CD1c-positive myeloid dendritic cell (primary cell): Measurements from ENCODE around the gene ANKK1.

ENCODE experiments used
- DNase-seq: peaks from one replicate; pipeline ENCODE4 v3.0.0-alpha.2; 2016; ENCODE audit errors: extremely low spot score

The ANKK1 gene, protein sequence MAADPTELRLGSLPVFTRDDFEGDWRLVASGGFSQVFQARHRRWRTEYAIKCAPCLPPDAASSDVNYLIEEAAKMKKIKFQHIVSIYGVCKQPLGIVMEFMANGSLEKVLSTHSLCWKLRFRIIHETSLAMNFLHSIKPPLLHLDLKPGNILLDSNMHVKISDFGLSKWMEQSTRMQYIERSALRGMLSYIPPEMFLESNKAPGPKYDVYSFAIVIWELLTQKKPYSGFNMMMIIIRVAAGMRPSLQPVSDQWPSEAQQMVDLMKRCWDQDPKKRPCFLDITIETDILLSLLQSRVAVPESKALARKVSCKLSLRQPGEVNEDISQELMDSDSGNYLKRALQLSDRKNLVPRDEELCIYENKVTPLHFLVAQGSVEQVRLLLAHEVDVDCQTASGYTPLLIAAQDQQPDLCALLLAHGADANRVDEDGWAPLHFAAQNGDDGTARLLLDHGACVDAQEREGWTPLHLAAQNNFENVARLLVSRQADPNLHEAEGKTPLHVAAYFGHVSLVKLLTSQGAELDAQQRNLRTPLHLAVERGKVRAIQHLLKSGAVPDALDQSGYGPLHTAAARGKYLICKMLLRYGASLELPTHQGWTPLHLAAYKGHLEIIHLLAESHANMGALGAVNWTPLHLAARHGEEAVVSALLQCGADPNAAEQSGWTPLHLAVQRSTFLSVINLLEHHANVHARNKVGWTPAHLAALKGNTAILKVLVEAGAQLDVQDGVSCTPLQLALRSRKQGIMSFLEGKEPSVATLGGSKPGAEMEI

DNA sequence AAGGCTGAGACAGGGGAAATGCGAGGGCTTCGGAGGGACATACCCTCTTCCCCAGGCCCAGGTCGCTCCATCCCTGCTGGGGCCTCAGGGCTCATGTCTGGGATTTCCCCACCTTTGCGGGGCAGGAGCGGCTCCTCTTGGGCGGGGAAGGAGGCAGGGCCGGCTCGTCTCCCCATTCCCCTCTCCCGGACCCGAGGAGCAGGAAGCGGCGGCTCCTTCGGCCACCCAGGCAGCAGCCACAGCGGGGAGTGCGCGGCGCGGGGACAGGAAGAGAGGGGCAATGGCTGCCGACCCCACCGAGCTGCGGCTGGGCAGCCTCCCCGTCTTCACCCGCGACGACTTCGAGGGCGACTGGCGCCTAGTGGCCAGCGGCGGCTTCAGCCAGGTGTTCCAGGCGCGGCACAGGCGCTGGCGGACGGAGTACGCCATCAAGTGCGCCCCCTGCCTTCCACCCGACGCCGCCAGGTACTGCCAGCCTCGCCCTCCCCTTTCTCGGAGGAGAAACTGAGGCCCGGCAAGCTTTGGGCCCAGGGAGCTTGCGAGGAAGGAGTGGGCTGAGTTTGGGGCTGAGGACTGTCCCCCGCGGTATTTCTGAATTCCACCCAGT lies at the start of gene ANKK1:
Gene ANKK1 (plus strand): TSS at position 175 of the 607 bp plus-strand sequence. CDS start 106 bp downstream, at position 281.
- DNase-seq: no peak

DNA sequence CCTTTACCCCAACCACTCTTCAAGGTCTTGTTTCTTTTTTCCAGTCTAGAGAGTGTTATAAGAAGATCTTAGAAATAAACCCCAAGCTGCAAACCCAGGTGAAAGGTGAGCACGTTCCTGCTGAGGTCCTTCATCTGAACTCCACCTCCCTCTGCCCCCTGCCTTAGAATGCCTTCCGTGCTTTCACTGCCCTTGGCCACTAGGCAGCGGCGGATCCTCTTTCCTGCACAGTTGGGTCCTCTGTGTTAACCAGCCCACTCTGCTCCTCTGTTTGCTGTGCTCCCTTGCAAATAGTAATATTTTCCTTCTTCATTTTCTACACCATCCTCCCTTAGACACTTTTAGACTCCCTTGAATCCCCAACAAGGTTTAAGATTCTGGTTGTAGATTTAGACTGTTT lies 48.8 kb upstream of the ANKK1 start:
- DNase-seq: no peak

DNA sequence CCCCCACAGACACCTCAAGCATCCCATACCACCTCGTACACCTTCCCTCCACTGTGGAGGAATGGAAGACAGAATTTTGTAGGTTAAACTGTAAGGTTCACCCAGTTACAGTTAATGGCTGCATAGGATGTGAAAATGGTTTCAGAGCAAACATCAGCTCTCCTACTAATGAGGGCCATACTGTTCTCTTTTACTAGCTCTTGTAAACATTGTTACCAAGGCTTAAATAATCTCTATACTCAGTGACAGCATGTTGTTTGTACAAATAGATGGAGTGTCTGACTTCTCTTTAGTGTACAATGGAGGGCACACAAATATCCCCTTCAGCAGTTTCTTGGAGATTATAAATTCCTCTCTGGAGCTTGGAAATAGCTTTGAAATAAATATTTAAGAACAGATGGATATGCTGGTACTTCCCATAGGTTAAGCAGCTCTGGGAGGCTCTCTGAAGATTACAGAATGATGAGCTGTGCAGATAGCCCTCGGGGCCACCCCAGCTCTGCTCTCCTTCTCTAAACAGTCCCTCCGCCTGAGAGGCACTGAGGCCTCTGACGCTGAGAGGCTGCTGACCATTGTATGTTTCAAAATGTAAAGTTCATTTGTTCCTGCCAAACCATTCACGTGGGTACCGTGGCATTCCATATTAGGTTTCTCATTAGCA lies 47.5 kb upstream of the ANKK1 start:
- no peak for DNase-seq

DNA sequence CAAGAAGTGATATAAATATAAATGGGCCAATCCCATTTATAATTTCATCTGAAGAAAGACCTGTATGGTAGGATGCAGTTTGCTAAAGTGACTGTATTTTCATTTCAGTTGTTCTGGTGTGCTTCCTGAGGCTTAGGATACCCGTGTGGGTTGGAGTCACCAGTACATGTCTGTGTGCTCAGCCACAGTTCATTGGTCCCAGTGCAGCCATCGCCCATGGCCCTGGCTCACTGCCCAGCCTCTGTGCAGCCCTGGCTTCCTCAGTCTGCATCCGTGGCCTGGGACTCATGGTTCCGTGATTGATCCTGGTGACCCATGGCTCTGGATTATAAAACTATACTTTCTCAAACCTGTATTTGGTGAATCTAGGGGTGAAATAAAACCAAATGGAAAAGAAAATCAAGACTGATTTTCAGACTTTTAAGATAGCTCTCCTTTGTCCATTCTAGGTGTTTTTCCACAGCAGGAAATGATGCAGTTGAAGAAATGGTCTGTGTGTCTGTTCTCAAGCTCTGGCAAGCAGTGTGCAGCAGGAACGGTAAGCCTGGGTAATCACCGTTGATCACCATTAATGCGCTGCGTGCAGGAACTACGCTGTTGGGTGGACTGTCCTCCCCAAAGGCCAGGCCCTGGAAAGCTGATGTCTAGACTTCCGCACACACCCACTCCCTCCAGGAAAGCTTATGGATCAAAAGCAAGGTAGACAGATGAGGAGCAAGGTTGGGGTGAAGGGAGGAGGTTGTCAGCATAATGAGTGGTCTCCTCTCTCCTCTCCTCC lies 46.0 kb upstream of the ANKK1 start:
- DNase-seq: no peak

DNA sequence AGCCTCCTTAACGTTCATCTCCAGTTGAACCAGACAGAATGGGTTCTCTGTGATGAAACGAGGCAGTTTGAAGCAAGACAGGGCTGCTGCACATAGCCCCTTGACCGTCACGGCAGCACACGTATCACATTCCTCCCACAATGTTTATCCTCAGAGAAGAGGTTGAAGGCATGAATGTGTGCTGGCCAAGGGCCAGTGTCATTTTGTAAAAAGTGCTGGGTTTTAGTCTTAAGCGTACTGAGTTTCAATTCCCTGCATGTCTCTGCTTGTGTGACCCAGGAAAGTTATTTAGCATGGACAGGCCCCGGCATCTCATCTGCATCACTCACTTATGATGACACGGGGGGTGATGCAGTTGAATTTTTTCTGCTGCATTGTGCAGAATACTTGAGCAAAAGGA lies 41.6 kb upstream of the ANKK1 start:
- no peak for DNase-seq

DNA sequence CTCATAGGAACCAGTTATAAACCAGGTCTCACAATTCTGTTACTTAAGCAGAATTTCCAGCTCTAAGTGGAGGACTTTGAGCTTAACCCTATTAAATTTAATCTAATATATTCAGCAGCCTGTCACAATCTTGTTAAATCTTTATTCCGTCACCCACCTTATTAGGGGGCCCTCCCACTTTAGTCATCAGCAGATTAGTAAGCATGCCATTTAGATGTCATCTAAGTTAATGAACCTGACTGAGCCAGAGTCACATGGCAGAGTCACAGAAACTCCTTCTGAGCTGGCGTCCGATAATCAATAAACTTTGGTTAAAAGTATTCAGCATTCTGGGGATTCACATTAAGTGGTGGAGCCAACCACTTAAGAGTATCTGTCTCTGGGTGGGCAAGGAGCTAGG lies 38.1 kb upstream of the ANKK1 start:
- no peak for DNase-seq

DNA sequence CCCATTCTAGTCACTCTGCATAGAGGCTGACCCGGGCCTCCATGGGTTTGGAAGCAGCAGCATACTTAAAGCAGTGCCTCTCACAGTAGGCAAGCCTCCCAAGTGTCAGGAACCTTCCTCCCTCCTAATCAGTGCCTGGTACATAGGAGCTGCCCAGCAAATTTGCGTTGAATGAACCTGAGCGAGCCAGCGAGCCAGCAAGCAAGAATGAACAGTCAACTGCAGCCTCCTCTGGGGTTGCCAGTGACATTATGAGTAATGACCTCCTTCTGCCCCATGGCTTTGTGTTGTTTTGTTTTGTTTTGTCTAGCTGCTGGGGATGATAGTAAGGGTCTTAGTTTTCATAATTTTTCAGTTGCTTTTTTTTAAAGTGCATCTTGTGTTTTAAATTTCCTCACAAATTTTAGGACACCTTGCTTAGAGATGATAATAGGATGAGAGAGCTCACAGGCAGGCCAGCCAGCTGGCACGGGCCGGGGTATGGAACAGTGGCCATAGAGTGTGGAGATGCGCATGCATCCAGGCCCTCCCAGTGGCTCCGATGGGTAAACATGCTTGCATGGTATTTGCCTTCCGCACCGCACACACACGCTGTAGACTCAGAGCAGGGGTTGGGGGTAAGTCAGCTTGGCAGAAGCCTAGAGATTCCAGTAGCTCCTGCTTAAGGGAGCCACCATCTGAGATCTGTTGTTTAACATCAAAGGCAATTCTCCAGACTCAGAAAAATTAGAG lies 37.1 kb upstream of the ANKK1 start:
- DNase-seq: no peak

DNA sequence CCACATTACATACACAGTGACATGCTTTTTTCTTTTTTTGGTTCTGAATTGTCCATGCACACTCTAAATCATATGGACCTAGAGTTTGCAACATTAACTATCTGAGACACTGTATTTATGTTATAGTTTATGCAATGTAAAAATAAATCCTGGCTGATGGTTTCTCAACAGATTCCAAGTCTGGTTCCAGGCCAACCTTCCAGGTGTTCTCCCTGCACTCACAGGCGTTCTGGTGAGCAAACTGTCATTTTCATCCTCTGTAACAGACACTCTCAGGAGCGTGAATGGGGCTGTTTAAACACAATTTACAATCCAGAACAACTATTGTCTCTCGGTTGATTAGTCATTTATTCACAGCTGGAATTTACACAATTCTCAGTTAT lies 36.5 kb upstream of the ANKK1 start:
- no peak for DNase-seq

DNA sequence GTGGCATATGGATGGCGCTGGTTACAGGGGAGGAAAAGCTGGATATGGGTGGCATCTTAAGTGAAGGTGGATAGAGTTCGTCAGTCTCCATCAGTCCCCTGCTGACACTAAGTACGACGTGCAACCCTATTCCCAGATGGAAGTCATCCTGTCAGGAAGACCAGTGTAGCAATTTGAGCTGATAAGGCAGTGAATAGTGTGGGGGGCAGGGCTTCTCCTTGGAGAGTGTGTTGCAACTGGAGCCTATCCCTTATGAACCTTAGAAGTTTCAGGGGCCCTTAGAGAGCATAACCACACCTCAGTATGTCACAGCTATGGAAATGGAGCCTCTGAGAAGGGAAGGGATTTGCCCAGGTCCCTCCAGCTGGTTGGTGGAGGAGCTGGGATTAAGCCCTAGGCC lies 36.1 kb upstream of the ANKK1 start:
- no peak for DNase-seq

DNA sequence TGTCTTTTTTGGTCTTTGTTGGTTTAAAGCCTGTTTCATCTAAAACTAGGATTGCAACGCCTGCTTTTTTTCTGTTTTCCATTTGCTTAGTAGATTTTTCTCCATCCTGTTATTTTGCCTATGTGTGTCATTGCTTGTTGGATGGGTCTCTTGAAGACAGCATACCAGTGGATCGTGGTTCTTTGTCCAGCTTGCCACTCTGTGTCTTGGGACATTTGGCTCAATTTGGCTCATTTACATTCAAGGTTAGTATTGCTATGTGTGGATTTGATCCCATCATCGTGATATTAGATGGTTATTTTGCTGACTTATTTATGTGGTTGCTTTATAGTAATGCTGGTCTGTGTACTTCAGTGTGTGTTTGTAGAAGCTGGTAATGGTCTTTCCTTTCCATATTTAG lies 31.4 kb upstream of the ANKK1 start:
- no peak for DNase-seq

DNA sequence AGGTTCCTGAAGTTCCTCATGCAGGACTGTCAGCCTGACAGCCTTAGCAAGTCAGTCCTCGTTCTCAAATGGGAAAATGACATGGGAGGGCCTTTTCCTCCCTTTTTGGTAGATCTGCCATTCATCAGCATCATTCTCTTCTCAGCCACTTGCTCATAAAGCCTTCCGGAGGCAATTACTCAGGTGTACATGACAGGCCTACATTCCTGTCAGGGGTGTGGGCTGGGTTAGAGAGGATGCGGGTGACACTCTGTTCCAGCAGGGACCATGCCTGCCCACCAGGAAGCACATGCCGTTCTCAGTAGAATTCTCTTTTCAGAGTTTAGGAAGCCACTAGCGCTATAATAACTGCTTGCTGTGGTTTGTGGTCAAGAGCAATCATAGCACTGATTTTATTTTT lies 24.2 kb upstream of the ANKK1 start:
- DNase-seq: no peak

DNA sequence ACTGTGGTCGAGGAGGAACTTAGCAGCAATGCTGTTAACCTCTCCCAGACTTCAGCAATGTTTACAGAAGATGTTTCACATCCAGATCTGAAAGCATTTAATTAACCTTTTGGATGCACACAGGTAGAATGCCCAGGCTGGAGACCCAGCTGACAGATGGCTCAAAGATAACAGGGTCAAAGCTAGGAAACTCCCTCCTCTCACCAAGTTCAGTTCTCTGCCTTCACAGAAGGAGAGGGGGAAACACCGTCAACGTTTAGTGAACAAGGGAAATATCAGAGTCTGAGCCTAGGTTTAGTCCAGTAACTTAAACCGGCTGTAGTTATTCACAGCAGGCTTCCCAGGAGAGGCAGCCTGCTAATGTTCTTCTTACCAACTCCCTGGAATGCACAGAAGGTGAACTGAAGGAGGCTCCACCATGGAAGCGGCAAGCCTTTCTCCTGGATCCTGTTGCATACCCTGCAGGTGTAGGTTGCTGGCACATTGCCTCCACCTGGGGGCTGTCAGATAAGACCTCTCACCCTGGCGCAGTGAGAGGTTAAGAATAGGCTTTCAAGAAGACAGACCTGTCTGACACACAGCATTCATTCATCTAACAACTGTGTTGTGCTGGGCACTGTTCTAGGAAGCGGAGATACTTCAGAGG lies 23.5 kb upstream of the ANKK1 start:
- no peak for DNase-seq

DNA sequence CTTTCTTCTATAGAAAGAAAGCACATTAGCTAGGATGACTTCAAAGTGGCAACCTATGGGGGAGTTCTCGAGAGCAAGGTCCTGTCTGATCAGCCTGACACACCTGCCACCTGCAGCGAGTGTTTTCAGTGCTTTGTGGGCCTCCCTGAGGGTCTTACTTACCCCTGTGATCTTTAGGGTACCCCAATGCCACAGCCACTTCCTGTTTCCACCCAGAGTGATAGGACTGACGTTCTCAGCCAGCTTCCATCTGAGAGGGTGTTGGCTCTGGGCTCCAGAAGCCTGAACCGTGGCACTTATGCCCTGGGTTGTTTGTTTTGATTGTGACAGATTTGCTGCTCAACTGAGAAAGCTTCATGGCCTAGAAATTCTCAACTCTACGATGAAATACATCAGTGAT lies 21.7 kb upstream of the ANKK1 start:
- no peak for DNase-seq

DNA sequence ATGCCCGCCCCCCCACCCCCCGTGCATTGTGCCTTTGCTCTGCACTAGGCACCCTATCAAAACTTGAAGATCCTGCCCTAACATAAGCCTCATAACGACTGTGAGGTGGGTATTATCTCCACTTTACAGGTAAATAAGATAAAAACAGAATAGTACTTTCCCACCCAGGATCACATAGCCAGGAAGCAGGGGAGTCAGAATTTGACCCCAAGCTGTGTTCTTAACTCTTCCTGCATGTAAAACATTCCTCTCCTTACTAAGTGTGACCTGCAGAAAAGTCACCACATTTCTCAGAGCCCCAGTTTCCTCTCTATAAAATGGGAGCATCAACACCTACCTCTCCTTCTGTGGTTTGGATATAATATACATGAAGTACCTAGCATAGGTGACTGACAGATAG lies 18.2 kb upstream of the ANKK1 start:
- DNase-seq: no peak

DNA sequence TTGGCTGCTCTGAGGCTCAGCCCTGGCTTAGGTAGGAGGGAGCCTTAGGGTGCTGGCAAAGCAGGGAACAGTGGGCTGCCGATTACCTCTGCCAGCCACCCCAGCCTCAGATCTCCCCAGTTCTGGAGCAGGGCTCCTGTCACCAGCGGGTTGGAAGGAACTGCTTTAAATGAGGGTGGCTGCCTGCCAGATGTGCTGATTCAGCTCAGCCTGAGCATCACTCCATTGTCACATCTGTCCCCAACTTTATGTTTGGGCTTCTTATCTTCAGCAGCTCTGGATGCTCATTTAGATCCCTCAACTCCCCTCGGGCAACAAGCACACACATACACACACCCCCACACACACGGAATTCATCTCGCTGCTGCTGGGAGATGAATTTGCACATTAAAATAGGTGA lies 16.9 kb upstream of the ANKK1 start:
- no peak for DNase-seq

DNA sequence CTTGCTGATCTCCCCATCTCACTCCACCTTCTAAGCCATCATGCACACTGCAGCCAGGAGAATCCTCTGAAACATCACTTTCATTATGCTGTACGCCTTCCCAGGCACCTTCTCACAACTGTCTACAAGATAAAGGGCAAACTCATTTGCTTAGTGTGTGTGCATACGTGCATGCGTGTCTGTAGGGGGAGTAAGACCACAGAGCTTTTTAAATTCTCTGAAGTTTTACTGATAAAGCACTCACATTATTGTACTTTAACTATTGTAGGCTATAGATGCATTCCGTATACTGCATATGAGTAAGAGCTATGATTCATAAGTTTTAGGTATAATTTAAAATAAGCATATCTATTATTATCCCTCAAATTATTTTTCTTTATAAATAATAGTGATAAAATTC lies 15.3 kb upstream of the ANKK1 start:
- DNase-seq: no peak

DNA sequence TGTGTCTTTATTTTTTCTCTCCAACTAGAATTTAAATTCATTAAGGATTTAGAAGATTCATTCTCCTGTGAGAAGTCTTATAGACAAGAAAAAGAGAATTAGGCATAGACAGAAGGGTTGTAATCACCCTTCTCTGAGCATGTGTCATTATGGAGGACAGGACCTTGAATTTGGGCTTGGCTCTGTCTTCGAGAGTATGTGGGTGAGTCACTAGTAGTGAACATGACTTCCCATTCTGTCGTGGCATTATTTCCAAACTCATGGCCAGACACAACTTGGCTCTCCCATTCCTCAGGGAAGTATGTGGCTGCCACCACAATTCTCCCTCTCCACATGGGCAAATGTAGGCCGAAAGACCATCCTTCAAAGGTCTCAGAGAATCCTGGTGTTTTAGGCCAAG lies 14.3 kb upstream of the ANKK1 start:
- peak; percentile 1 for DNase-seq

DNA sequence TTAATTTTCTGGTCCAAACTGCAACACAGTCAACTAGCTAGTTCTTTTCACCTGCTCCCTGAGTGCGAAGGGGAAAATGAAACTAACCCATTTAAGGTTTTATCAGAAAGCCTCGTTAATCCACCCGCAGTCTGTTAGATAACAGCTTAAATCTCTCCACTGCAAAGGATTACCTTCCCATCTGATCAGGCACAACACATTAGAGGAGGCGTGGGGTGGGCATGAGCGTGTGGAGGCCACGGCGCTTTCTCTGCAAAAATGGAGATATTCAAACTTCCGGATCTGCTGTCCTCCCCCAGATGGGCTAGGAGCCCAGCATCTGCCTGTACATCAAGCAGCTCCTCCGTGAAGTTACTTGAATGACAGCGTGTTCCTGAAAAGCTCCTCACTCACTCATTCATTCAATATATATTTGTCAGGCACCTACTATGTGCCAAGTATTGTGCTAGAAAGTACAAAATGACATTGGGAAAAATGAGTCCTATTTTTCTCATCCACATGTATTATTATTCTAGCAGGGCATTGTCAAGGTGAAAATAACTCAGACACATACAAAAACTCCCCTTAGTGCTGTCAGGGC lies 13.5 kb upstream of the ANKK1 start:
- DNase-seq: no peak

DNA sequence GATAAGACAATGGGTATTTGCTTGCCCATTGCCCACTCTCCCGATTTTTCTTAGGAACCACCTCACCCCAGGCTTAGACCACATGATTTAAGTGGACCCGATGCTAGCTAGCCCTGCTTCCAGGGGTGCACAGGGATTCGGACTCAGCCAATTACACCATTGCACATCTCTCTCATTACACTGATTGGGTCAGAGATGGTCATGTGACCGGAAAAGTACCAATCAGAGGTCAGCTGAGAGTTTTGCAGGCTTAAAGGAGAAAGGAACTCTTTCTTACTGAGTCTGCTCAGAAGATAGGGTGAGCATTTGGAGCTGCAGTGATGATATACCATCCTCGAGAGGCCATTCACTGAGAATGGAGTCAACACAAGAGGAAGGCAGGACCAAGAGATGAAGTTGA lies 12.2 kb upstream of the ANKK1 start:
- no peak for DNase-seq

DNA sequence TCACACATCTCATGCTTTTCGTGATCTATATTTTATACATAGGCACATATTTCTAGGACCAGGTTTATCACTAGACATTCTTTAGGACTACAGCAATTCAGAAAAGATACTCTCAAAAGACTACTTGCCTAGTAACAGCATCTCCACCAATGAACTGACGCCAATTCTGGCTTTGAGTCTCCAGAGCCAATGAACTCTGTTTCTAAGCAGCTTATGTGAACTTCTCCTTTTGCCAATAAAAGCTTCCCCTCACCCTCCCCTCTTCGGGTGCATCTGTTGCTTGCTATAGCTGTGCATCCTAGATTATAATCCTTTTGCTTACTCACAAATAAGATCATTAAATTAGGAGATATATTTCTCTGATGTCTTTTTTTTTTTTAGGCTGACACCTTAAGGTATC lies 11.4 kb upstream of the ANKK1 start:
- peak; percentile 58 for DNase-seq
